NCI-H1092 treated with DMSO at 0.1 percent for 48 hours (cell line): ENCODE data around the gene OSBPL3.

ENCODE experiments used
- DNase-seq: peaks from one replicate; lab custom pipeline; 2025; lab: John Stamatoyannopoulos, UW

The OSBPL3 gene

DNA sequence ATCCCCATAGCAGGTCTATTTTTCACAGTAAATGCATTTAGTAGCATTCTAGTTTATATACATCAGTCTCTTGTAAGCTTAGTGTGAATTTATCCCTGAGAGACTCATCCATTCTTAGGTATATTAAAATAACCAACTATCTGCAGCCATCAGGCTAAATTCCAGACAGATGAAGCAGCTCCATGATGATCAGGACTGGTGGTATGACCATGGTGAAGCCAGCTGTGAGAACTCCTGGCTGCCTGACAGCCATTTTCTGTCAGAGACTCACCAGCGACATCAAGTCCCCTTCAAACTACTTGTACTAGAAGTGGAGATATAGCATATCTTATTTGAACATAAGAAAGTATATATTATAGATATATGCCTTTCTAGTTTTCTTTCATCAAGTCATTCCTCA, 152.4 kb downstream of the OSBPL3 start:
- DNase-seq, result no peak

DNA sequence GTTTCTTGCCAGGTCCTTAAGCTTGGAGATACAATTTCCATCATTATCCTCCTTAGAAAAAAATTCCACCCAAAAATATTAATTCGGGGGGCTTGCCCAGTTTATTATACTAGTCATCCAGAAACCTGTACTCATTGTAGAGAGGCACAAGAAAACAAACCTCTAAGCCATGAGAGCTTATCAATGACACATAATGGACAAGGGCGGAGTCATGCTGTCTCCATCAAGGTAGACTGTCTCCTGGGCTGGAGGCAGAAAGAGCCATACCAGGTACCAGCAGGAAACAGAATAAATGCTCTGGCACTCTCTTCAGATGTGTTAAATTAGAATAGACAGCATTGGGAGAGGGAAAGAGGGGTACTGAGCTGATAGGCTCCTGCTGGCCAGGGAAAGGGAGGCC, 153.0 kb downstream of the OSBPL3 start:
- no peak for DNase-seq

DNA sequence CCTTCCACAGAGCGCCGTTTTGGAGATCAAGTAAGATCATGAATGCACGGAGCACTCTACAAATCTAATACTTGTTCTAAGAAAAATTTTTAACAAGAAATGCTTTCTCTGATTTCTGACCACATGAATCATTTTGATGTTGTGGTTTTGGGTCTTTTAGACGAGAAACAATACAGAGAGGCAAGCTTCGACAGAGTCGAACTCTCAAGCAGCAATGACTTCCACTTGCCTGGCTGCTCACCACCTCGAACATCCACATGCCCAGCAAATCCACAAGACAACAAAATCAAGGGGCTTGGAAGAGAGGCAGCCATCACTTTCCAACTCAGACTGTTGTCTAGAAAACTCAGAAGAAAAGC, 153.3 kb downstream of the OSBPL3 start:
- no peak for DNase-seq

DNA sequence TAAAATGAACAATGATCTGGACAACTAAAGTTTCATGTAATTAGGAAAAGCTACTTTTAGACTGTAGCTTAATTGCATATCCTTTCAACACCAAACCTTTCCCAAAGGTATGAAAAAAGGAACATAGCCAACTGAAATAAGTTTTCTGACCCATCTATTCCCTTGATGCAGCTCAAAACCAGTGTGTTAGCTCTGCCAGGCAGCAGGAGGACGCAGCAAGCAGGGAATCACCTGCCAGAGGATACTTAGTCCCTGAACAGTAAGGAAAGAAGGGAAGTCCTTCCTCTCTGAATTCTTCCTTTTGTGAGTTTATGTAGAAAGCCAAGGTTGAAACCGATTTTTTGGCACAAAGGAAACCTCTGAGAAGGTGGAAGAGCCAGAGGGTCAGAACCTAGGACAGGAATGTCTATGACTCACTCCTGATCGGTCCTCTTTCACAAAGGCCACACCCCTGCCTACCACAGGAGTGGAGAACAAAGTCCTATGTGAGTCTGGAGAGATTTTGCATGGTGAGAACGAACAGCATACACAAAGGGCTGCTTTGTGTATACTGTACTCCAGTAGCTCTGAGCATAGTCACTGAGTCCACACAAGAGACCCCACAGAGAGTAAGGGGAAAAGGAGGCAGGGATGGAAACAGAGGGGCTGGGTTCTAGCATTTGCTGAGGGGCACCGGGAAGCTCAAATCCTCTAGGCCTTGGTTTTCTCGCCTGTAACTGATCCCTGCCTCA, 153.9 kb downstream of the OSBPL3 start:
- DNase-seq, result no peak

DNA sequence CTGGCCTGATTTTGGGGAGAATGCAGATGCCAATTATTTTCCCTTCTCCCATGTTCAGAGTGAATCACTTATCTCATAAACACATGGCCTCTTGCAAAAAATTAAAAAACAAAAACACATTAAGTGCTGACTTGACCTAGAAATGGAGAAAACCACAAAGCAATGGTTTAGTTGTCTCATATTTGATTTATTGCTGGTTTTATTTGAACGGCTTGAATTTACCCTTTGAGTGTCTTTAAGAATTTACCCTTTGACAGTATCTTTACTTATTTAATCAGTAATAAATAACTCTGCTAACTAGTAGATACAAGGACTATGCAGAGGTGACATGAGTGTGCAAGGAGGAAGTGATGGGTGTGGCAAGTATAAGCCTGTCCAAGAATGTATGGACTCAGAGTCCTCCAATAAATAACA, 154.6 kb downstream of the OSBPL3 start:
- DNase-seq, result no peak

DNA sequence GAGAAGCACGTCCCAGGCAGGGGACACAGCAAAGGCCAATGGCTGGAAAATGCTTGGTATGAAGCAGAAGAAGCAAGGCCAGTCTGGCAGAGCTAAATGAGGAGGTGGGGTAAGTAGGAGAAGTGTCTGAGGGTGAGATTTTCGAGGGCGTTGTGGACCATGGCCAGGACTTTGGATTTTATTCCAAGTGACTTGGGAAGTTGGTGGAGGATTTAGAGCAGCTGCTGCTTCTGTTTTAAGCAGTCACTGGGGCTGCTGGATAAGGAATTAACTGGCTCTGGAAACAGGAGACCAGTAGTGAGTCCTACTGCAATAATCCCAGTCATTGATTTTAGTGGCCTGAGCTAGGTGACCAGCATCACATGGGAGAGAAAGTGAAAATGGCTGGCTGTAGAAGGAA, 155.1 kb downstream of the OSBPL3 start:
- DNase-seq, result no peak

DNA sequence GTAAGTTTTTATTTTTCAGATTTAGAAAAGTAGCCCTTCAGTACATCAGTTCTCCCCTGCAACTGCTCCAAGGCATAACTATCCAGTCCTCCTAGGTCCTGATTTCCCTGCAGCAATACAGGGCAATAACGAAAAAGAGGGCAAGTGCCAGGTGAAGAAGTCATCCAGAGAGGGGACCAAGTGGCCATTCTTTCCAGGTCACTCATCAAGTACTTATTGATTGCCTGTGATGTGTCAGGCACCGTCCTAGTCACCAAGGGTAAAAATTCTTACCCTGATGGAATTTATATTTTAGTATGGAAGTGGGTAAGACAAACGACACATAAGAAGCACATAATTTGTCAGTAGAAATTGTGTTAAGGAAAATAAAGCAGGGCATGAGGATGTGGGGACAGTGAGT, 155.6 kb downstream of the OSBPL3 start:
- DNase-seq, result no peak

DNA sequence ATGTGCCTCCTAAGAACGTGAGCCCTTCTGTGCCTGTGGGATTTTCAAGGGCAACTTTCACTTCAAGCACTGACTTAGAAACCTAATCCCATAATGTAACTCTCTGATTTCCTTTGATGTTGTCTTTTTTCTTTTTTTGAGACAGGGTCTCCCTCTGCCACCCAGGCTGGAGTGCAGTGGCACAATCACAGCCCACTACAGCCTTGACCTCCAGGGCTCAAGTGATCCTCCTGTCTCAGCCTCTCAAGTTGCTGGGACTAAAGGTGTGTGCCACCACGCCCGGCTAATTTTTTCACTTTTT, 158.3 kb downstream of the OSBPL3 start:
- no peak for DNase-seq

DNA sequence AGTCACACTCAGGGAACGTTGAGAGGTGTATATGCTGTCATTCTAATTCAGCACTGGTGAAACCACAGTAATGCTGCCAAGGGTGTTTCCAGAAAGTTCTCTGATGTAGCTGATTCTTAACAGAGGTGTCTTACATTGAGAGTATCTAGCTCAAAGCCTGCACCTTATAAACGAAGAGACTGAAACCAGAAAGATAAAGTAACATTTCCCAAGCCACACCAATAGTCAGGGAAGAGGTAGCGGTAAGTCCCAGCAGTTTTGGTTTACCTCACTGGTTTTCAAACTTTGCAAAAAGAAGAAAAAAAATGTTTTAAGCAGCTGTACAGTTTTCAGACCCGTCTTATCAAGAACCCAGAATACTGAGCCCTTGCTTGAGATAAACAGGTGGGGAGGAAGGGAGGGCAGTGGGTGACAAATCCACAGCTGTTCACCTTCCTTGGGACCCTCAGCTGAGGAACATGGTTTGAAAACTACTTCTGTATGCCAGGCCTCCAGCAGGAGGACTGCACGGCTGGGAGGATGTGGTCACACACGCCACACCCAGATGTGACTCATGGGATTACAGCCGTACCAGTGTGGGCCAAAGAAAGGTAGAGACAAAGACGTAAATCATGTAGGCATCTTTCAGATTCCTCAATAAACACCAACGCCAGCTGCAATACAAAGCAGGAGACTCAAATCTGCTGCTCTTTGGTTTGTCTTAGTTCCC, 158.8 kb downstream of the OSBPL3 start:
- DNase-seq, result no peak

DNA sequence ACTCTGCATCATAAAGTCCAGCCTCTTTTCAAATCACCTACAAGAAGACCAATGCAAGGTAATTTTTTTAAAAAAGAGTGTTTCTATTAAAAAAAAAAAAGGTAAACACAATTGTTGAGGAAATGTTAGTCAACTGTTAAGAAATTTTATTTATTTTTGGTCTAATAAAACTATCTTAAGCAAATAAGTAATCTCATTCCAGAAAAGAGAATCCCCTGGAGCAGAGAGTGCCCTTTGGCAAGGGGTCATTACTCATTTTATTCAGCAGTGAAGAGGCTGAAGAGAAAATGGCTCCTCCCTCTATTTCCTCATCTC, 159.3 kb downstream of the OSBPL3 start:
- DNase-seq, result peak; percentile 78

DNA sequence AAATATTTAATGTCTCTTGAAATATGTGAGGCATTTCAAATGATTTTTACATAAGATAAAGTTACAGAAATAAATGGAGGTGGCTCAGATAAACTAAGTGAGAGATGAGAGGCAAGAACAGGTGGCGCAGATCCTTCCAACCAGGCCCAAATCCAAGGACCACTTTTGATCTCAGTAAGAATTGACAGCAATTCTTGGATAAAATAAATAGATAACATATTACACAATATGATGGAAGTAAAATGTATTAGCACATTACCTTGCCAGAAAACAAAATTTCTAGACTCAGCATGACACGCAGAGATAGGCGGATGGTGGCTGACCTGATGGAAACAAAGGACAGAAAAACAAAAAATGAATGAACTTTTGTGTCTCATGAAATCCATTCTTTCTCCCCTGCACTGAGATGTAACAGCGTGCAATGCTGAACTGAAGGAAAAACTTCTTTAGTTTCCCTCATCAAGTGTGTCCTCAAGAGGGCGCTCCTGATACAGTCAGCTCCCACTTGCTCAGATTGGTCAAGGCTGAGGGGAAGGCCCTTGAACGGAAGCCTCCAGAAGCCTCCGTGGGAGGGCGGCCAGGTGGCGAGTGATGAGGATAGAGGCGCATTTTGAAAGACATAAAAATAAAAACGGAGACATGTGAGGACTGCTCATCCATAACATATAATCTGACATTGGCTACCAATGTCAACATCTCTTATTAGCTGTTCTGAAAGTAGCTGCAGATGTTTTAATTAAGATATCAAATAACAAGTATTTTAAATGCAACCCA, 159.9 kb downstream of the OSBPL3 start:
- DNase-seq, result peak; percentile 94

DNA sequence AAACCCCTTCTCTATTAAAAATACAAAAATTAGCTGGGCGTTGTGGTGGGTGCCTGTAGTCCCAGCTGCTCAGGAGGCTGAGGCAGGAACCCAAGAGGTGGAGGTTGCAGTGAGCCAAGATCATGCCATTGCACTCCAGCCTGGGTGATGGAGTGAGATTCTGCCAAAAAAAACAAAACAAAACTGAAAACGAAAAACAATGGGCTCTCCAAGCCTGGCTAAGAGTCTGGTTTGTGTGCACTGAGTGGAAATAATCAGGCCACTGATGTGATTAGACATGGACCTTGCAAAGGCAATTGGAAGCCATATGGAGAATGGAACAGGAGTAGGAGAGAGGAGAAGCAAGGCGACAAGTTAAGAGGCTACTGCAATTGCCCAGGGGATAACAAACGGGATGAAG, 162.6 kb downstream of the OSBPL3 start:
- no peak for DNase-seq

DNA sequence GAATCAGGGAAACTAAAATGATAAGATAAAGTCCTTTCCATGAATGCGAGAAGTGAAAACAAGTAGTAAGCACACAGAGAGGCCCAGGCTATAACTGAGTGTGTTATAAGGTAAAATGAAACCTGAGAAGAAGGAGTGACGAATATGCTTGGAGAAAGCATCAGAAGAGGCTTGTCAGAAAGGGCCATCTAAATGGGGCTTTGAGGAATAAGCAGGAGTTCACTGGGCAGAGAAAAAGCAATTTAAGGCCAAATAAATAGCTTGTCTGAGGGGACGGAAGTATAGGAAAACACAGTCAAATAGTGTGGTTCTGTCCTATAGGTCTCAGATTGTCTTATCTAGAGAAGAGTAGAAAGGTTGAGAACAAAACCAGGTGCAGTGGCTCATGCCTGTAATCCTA, 163.1 kb downstream of the OSBPL3 start:
- no peak for DNase-seq

DNA sequence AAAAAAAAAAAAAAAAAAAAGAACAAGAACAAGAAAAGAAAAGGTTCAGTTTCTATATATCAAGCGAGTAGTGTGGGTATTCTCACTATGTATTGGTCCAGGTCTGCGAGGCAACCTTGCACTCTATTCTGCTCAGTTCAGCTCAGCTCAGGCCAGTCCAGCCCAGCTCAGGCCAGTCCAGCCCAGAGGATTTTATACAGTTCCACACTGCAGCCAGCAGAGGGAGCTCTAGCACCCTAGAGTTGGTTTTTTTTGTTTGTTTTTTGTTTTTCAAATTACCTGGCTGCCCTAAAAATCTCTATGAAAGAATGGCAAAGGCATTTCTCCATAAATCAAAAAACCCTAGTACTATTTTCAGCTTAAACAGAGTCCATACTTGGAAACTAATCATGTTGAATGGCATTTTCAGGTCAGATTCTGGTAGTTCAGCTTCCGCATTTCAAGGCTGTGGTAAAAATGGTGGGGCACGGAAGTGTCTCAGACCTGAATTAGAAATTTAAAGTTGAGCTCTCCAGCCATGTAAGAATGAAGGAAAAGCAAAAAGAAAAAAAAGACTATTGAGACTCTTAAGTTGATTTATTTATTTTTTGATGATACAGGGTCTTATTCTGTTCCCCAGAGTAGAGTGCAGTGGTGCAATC, 167.6 kb downstream of the OSBPL3 start:
- DNase-seq, result peak; percentile 27

DNA sequence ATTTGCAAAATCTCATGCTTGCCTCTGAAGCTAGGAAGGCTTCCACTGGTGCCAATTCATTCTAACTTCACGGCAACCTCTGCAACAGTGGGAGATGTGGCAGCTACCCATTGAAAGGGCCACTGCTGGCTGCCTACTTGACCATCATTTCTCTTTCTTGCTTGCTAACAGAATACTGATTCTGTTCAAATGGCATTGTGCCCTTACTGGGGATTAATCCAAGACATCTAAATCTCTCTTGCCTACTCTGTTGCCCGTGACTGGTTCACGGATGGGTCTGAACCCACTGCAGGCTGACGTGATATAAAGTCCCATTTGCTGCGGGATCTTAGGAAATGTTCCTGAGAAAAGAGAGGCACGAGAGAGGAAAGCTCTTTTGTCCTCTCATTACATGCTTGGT, 171.5 kb downstream of the OSBPL3 start:
- no peak for DNase-seq

DNA sequence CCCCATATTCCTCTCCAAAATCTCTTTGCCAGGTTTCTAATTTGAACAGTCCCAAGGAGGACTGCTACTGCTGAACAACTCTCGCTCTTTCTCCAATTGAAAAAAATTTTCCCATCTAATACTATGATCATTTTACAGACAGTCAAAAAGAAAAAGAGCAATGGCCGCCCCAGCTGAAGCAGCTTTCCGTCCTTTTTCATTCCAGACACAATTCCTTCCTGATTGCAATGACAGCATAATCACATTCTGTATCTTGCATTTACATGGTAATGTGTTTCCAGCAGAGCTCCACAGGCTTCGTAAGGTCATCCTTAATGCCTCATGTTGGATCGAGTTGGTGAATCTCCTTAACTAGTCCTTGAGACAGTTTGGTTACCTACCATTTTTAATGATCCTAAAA, 177.7 kb downstream of the OSBPL3 start:
- no peak for DNase-seq

DNA sequence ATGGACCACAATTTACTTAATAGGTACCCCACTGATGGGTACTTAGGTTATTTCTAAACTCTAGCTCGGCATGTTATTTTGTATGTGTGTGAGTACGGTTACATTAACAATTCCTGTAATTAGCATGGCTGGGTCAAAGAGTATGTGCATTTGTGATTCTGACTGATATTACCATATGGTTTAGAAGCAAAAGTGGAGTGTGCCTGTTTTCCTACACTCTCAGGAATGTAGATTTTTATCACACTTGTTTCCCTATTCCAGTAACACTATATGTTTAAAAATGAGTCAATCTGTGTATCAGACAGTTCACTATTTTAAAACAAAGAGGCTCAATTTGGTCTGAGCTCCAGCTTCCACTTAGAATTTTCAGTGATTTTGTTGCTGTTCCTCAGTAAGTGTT, 178.1 kb downstream of the OSBPL3 start:
- no peak for DNase-seq

DNA sequence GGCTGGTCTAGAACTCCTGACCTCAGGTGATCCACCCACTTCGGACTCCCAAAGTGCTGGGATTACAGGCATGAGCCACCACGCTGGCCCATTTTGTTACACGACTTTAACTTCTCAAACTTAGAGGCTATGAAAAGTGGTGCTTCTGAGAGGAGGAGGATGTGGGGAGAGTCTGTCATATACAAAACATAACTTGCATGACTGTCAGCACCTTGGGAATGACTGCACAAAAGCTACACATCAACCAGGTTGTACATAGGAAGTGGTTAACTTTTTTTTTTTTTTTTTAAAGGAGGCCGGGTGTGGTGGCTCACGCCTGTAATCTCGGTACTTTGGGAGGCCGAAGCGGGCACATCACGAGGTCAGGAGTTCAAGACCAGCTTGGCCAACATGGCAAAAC, 179.3 kb downstream of the OSBPL3 start:
- no peak for DNase-seq

DNA sequence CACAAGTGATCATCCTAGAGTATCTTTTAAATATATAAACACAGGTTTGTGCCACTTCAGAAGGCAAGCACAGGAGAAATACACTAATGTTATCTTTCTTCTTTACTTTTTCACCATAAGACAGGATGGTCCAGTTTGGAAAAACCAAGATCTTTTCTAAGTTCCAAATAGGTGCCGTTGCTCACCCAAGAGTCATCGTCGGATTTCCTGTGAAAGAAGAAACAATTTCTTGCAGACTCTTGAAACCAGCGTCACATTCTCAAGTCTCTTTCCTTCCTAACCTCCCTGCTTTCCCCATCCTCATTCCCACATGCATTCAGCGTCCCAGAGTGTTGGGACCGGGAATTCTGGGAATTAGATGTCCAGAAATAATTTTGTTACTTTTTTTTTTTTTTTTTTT, 179.9 kb downstream of the OSBPL3 start:
- DNase-seq, result no peak

DNA sequence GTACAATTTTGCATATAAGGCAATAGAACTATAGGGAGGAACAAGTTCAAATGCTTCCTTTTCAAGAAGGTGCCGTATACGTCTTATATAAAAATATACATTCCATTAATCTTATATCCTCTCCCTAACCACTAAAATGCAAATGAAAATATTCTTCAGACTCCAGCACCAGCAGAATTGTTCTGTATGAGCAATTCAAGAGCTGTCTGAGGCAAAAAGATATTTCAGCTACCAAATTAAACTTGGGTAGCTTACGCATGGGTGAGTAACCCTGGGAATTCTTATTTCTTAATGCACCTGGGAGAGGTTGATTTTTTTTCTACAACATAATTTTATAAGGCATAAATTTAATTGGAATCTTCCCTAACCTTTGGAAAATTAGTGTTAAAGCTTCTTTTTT, 180.5 kb downstream of the OSBPL3 start:
- DNase-seq, result no peak

DNA sequence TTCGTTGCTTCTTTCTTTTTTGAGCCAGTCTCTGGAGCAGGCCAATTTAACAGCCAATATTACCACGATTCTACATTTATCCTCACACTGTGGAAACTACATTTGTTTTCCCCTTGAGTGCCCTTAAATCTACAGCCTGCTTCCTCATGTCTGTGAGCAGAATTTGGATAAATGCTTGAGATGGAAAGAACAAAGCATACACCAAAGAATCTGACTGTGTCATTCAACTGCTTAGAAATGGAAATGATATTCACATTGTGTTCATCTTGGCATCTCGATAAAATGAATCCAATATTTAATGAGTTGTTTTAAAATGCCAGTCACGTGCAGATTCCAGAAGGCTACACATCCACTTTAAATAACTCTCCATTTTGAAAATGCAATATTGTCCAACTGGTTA, 181.7 kb downstream of the OSBPL3 start:
- DNase-seq, result no peak

DNA sequence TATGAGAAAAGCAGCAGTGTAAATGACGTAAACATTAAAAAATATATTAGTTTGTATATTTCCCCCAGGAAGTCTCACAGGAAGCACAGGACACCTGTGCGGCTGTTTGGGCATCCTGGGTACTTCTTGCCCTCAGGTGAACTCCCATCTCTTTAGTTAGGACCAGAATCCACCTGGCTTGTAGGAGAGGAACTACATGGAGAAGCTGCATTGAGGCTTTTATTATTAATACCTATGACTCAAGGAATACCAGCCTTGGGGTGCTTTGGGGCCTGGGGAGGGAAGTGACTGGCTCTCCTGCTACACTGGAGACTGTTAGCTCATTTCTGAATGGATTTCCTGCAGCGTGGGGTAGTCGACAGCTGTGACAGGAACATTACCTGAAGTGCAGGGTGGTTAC, 182.7 kb downstream of the OSBPL3 start:
- no peak for DNase-seq

DNA sequence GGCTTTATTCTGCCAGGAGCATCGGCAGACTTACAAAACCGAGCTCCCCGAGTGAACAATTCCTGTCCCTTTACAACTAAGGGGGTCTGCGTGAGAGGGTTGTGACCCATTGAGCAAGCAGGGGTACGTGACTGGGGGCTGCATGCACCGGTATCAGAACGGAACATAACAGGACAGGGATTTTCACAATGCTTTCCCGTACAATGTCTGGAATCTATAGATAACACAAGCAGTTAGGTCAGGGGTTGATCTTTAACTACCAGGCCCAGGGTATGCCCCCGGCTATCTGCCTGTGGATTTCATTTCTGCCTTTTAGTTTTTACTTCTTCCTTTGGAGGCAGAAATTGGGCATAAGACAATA, 184.6 kb downstream of the OSBPL3 start:
- DNase-seq, result no peak
